Measurements from ENCODE around the gene CPT1B.

CPT1B gene

DNA sequence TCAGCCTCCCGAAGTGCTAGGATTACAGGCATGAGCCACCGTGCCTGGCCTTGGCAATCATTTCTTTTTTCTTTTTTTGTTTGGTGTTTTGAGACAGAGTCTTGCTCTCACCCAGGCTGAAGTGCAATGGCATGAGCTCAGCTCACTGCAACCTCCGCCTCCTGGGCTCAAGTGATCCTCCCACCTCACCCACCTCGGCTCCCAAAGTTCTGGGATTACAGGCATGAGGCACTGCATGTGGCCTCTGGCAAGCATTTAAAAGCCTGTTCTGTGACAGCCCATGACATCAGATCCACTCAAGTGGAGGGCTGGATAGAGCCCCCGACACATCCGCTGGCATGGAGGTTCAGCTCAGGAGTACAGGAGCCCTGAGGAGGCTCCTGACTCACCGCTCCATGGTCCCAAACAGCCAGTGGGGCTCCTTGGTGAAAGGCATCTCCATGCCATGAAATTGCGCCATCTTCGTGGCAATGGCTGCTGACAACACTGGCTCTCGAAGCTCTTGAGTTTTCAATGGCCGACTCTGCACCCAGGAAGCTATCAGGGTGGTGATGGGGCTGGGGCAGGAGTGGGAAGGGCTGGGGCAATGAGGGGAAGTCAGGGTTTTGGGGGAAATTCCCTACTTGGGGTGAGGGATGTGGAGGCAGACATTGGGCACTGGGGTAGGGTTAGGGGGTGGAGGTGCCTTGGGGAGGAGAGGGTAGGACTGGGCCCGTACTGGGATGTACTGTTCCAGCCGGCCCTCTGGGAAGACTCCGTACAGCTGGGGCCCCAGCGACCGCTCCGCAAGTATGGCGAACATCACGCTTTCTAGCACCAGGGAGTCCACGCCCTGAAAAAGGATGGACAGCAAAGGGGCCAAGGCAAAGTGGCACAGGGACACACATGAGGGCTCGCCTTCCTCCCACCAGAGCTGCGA, 3.1 kb upstream of the CPT1B start:
- no peak for DNase-seq
- H3K4me1 ChIP-seq: peaks cover 0 to 35% (median 29%) of the 10 kb centered on the region in 4 donors
- H3K27ac ChIP-seq: peak overlapping the region; percentile 83 to 95

DNA sequence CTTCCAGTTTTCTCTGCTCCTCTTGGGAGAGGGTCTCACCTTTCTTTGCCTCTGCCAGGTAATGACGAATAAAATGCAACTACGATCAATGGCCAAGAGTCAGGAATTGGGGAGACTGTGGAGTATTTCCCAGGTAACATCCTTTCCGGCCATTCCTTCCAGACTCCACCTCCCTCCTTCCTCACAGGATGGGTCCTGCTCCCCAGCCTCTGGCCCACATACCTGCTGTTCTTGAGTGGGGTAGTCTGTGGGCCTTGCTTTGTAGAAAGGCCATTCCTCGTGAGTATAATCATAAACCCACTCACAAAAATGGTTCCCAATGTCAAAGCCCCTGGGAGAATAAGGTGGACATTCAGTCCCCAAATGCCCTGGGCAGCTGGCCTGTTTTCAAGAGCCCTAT, 1.5 kb upstream of the CPT1B start:
- H3K27ac ChIP-seq: no peak overlapping the region
- H3K4me1 ChIP-seq: peaks cover 0 to 35% (median 29%) of the 10 kb centered on the region in 4 donors
- H3K9me3 ChIP-seq: no peaks in the 10 kb centered on the region
- intact Hi-C loops (cut with DNase I; ENCODE audit: low total_unique reads): loop anchor here (2.0 to 5.0 kb wide), 2 partner anchors 49 to 52 kb away; partner anchors contain the start of genes ARSA and SCO2
- H3K4me3 ChIP-seq: no peak overlapping the region
- peaks cover 0 to 3% (median 0%) of the 10 kb centered on the region in 3 donors for H3K36me3 ChIP-seq
- DNase-seq: no peak
- H3K27me3 ChIP-seq: peaks cover 0 to 33% of the 10 kb centered on the region in 2 donors
- TF ChIP-seq, protein P1, sequence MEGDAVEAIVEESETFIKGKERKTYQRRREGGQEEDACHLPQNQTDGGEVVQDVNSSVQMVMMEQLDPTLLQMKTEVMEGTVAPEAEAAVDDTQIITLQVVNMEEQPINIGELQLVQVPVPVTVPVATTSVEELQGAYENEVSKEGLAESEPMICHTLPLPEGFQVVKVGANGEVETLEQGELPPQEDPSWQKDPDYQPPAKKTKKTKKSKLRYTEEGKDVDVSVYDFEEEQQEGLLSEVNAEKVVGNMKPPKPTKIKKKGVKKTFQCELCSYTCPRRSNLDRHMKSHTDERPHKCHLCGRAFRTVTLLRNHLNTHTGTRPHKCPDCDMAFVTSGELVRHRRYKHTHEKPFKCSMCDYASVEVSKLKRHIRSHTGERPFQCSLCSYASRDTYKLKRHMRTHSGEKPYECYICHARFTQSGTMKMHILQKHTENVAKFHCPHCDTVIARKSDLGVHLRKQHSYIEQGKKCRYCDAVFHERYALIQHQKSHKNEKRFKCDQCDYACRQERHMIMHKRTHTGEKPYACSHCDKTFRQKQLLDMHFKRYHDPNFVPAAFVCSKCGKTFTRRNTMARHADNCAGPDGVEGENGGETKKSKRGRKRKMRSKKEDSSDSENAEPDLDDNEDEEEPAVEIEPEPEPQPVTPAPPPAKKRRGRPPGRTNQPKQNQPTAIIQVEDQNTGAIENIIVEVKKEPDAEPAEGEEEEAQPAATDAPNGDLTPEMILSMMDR (IDR thresholded peaks at IDR 0.05): no peak

More for the DNA sequence above, 3.1 kb upstream of the CPT1B start:
- TF ChIP-seq, protein P1 (IDR thresholded peaks at IDR 0.05): no peak
- Histone ChIP-seq H3K36me3 (peaks cover 0 to 3% (median 0%) of the 10 kb centered on the region in 3 donors), H3K9me3 (no peaks in the 10 kb centered on the region), H3K27me3 (peaks cover 0 to 28% of the 10 kb centered on the region in 2 donors), H3K4me3 (peak overlapping the region; percentile 60 to 80)
- intact Hi-C loops (cut with DNase I; ENCODE audit: low total_unique reads): loop anchor here (2.0 to 5.0 kb wide), 2 partner anchors 48 to 54 kb away; partner anchors contain the start of genes ARSA and SCO2

DNA sequence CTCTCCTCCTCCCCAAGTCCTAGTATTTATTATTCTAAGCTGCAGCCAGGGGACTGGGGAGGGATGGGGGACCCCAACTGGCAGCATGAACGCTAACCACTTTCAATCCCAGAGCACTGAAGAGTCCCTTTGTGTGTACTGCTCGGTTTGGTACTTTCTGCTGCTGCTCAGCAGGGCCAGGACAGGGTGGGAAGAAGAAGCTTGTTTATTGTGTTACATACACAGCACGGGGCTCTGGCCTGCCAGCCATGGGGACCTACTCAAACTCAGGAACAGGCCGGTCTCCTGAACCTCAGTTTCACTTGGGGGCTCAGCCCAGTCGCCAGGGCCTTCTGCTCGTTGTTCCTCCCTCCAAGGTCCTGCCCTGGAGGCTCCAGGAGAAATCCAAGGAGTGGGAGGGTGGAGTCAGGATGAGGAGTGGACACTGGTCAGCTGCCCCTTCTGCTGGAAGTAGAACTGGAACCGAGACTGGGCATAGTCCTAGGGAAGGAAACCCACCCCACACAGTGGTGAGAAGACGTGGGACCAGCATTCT, 616 bp upstream of the CPT1B start:
- Histone ChIP-seq H3K27me3 (peaks cover 0 to 33% of the 10 kb centered on the region in 2 donors), H3K36me3 (peaks cover 0 to 8% (median 0%) of the 10 kb centered on the region in 3 donors), H3K9me3 (no peaks in the 10 kb centered on the region), H3K4me3 (no peak overlapping the region), H3K27ac (no peak overlapping the region), H3K4me1 (peaks cover 0 to 33% (median 27%) of the 10 kb centered on the region in 4 donors)
- intact Hi-C loops (cut with DNase I; ENCODE audit: low total_unique reads): no loop called here
- TF ChIP-seq, protein P1 (IDR thresholded peaks at IDR 0.05): no peak
- peak; percentile 10 to 29 for DNase-seq

DNA sequence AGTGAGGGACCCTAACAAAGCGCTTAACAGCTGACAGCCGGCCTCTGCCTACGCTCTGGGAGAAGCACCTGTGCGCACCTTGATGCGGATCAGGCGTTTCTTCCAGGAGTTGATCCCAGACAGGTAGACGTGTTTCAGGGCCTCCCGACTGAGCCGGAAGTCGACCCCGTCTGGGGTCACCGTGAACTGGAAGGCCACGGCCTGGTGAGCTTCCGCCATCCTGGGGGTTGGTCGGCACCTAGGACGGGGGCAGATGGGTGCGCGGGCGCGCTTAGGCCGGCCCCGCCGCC, 585 bp downstream of the CPT1B start:
- Histone ChIP-seq H3K27ac (no peak overlapping the region), H3K36me3 (peaks cover 0 to 20% (median 0%) of the 10 kb centered on the region in 3 donors), H3K4me1 (peaks cover 0 to 27% (median 21%) of the 10 kb centered on the region in 4 donors), H3K9me3 (no peaks in the 10 kb centered on the region), H3K4me3 (no peak overlapping the region), H3K27me3 (peaks cover 0 to 33% of the 10 kb centered on the region in 2 donors)
- DNase-seq: no peak
- intact Hi-C loops (cut with DNase I; ENCODE audit: low total_unique reads): no loop called here
- TF ChIP-seq, protein P1 (IDR thresholded peaks at IDR 0.05): no peak

DNA sequence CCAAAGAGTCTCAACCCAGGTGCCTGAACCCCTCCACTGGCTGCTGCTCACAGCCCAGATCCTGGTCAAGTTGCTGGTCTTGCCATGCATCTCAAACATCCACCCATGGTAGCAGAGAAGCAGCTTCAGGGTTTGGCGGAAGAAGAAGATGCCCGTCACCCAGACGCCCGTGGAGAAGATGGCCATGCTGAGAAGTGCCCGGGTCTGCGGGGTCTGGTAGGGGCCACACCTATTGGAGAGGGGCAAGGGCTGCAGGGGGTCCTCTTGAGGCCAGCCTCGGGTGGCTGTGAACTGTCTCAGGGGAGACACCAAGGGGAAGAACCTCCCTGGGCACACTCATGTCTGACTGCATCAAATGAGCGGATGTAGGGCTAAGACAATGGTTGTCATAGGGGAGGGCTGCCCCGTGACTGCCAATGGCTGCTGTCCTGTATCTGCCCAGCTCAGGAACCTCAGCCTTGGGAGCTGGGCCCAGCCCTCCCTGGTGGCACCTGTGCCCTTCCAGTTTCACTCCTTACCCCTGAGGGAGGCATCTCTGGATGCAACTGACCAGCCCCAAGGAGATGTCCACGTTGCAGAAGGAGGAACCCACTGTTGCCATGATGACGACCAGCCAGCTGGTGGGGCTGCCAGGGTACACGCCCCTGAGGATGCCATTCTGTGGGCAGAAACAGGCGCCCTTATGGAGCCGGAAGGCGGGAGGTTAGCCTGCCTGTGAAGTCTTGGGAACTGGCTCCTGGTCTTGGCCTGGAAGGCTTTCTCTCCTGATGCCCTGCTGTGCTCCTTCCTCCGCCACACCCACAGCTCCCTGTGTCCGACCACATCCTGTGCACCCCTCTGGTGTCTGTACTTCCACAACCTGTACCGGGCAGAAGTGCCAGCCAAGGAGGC, 1.2 kb downstream of the CPT1B start:
- H3K4me3 ChIP-seq: no peak overlapping the region
- DNase-seq: peak in 1 of 2 donors; percentile 32
- peaks cover 0 to 26% (median 0%) of the 10 kb centered on the region in 3 donors for H3K36me3 ChIP-seq
- peaks cover 0 to 33% of the 10 kb centered on the region in 2 donors for H3K27me3 ChIP-seq
- TF ChIP-seq, protein P1 (IDR thresholded peaks at IDR 0.05): no peak
- H3K27ac ChIP-seq: no peak overlapping the region
- peaks cover 0 to 24% (median 21%) of the 10 kb centered on the region in 4 donors for H3K4me1 ChIP-seq
- no peaks in the 10 kb centered on the region for H3K9me3 ChIP-seq
- intact Hi-C loops (cut with DNase I; ENCODE audit: low total_unique reads): no loop called here
